Thyroid gland (tissue), 4 donors: ENCODE measurements around the gene PINK1. TPM values are rescaled to one million over a fixed set of nuclear protein-coding genes. Genes with fewer than 3 reads are reported as not detected.

Experiments
- DNase-seq, 2 donors: peaks; one replicate each; pipeline ENCODE4 v3.0.0-alpha.2; 2019
- H3K27ac ChIP-seq, 3 donors: fragments of 200-600 bp; sonication (generic); 1 replicate in 2 of 3; 2 replicates in 1 of 3; pipeline ENCODE4 v1.5.1; 2016 to 2019; ENCODE audit warnings: mild to moderate bottlenecking in 1 of 3, moderate library complexity in 1 of 3
- H3K27me3 ChIP-seq: fragments of 200-600 bp; sonication (generic); one replicate; pipeline ENCODE4 v1.5.1; 2019
- H3K36me3 ChIP-seq, 2 donors: fragments of 200-600 bp; sonication (generic); one replicate each; pipeline ENCODE4 v1.5.1; 2016 to 2019
- H3K4me1 ChIP-seq, 2 donors: fragments of 200-600 bp; sonication (generic); one replicate each; pipeline ENCODE4 v1.5.1; 2017 to 2019
- H3K4me3 ChIP-seq, 3 donors: fragments of 200-600 bp; sonication (generic); replicated peaks in 1 of 3; 1 replicate in 2 of 3; 2 replicates in 1 of 3; pipeline ENCODE4 v1.5.1; 2016; ENCODE audit warnings: mild to moderate bottlenecking in 1 of 3
- H3K9me3 ChIP-seq: fragments of 200-600 bp; sonication (generic); one replicate; pipeline ENCODE4 v1.5.1; 2017
- POLR2A ChIP-seq, 2 donors: fragments of 450-650 bp; IDR thresholded peaks; one replicate each; pipeline ENCODE4 v1.6.1; 2017; ENCODE audit warnings: antibody characterized with exemption in 2 of 2, mild to moderate bottlenecking in 2 of 2, moderate library complexity in 1 of 2
- WGBS, 2 donors: methylation state at CpG; one replicate each; pipeline ENCODE4 v1.1.5; 2017; 5-methylcytosine and 5-hydroxymethylcytosine counted together
- intact Hi-C: fragments of 100-400 bp; cut with DNase I; formaldehyde crosslinking; loops from one replicate; pipeline ENCODE4 v1.15.1; 2023
- total RNA-seq, 4 donors: library from RNA; depleted of rRNA; stranded (reverse); fragments of >200 nt; gene quantifications; one replicate each; pipeline ENCODE4 v1.2.3, GENCODE V29; 2016
- TF ChIP-seq, protein P1 (sequence below), 6 experiments: fragments of 200-600 bp in 3 of 6; fragments of 450-650 bp in 3 of 6; sonication (generic) in 3 of 6; IDR thresholded peaks; one replicate each; pipeline ENCODE4 v1.5.1; 2016 to 2019; ENCODE audit warnings: antibody characterized with exemption in 6 of 6, mild to moderate bottlenecking in 2 of 6, inconsistent platforms in 1 of 6, moderate library complexity in 1 of 6

PINK1 gene
- total RNA-seq, 4 donors from 2014 or later = 144 to 171 (median 151) TPM

DNA sequence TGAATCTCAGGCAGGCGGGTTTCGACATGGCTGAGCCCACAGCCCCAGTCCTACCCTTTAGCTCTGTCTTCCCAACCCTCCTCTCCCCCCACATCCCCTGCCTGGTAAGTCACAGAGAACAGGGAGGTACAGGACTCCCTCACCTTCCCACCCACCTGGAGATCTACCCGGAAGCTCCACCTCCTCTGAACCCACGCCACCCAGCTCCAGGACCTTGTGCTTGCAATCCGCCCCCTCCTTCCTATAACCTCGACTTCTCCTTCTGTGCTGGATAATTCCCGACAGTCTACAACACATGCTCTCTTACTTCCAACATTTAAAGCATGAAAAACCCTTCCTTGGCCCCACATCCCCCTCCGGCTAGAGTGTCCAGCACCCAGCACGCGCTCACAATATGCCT is 62.3 kb downstream of the PINK1 start:
- Histone ChIP-seq H3K9me3 (no peaks in the 10 kb centered on the region), H3K36me3 (no peaks in the 10 kb centered on the region), H3K4me1 (peaks cover 0 to 8% of the 10 kb centered on the region in 2 donors), H3K4me3 (no peak overlapping the region), H3K27ac (no peak overlapping the region), H3K27me3 (no peaks in the 10 kb centered on the region)
- 90% methylated on average over 10 of the region's 10 CpGs for WGBS, 2 donors
- DNase-seq = no peak
- TF ChIP-seq, protein P1, sequence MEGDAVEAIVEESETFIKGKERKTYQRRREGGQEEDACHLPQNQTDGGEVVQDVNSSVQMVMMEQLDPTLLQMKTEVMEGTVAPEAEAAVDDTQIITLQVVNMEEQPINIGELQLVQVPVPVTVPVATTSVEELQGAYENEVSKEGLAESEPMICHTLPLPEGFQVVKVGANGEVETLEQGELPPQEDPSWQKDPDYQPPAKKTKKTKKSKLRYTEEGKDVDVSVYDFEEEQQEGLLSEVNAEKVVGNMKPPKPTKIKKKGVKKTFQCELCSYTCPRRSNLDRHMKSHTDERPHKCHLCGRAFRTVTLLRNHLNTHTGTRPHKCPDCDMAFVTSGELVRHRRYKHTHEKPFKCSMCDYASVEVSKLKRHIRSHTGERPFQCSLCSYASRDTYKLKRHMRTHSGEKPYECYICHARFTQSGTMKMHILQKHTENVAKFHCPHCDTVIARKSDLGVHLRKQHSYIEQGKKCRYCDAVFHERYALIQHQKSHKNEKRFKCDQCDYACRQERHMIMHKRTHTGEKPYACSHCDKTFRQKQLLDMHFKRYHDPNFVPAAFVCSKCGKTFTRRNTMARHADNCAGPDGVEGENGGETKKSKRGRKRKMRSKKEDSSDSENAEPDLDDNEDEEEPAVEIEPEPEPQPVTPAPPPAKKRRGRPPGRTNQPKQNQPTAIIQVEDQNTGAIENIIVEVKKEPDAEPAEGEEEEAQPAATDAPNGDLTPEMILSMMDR (IDR thresholded peaks at IDR 0.05) = no peak
- no peak for TF ChIP-seq POLR2A (IDR thresholded peaks at IDR 0.05)
- intact Hi-C loops = loop anchor here (5.0 kb wide), 1 partner anchor 177 kb away; no protein-coding TSS in a partner anchor

DNA sequence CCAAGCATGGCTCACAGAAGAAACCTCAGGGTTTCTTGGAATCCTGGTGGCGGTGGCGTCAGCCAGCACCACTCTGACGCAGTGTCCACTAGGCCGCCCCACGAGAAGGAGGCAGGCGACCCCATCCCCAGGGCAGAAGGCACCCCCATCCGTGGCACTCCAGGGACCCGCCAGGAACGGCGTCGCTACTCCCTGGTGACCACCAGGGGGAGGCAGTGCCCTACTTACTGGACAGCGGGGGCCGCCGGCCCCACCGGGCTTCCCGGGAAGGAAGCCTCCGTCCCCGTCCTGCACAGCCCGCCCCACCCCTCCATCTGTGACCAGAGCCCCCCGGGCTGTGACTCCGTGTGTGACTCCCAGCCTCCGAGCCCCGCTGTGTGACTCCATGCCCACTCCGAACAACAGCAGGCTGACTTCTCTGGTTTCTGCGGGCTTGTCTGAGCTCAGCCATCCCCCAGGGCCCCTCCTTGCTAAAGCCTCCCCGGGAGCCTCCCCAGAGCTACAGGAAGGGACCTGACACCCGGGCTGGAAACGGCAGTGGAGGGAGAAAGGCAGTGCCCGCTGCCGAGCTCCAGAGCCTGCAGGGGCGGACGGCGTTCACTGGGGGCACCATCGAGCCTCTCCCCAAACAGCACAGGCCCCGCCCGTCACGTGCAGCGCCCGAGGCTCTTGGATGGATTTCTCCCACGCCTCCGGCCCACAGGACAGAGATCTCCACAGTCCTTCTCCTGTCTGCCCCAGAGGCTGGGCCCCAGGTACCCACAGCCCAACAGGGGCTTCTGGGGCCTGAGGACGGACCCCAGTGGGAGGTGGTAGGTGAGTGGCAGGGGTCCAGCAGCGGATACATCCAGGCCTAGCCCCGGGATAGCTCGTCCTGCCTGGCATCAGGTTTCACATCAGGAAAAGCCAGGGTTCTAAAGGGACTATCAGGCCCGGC is 63.4 kb downstream of the PINK1 start:
- 1 to 3% methylated on average over 19 to 23 of the region's 46 CpGs for WGBS, 2 donors
- no peaks in the 10 kb centered on the region for H3K36me3 ChIP-seq
- intact Hi-C loops = loop anchor here (2.0 to 5.0 kb wide), 2 partner anchors 176 to 498 kb away; no protein-coding TSS in a partner anchor
- peak overlapping the region; percentile 81 to 84 (median 82) for H3K27ac ChIP-seq
- no peaks in the 10 kb centered on the region for H3K27me3 ChIP-seq
- peaks cover 0 to 8% of the 10 kb centered on the region in 2 donors for H3K4me1 ChIP-seq
- DNase-seq = peak; percentile 89 to 90
- TF ChIP-seq, protein P1 (IDR thresholded peaks at IDR 0.05) = peak; percentile 75 to 96 (median 88)
- TF ChIP-seq POLR2A (IDR thresholded peaks at IDR 0.05) = no peak
- H3K4me3 ChIP-seq = peak overlapping the region in 2 of 3 donors; percentile 41 to 79
- H3K9me3 ChIP-seq = no peaks in the 10 kb centered on the region

DNA sequence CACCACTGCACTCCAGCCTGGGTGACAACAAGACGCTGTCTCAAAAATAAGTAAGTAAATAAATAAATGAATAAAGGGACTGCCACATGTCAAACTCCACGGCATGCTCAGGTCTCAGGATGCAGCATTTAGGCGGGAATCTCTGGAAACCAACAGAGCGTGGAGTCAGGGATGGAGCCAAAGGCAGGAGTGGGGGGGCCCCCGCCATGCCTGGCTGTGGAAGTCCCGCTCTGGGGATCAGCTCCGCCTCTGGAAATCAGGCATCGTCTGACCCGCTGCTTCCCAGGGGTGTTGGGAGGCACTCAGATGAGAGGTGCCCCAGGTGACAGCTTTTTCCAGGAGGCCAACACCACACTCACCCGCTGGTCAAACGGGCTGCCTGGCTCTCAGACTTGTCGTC is 64.3 kb downstream of the PINK1 start:
- H3K4me3 ChIP-seq = no peak overlapping the region
- H3K9me3 ChIP-seq = no peaks in the 10 kb centered on the region

GRCh38 chr1:20698195-20698910 is 65.1 kb downstream of the PINK1 start:
- TF ChIP-seq POLR2A (IDR thresholded peaks at IDR 0.05) = no peak
- TF ChIP-seq, protein P1 (IDR thresholded peaks at IDR 0.05) = no peak
- no peak for DNase-seq
- no peak overlapping the region for H3K4me3 ChIP-seq
- no peaks in the 10 kb centered on the region for H3K27me3 ChIP-seq
- 90 to 91% methylated on average over 18 of the region's 18 CpGs for WGBS, 2 donors
- no peaks in the 10 kb centered on the region for H3K9me3 ChIP-seq
- no peaks in the 10 kb centered on the region for H3K36me3 ChIP-seq
- intact Hi-C loops = loop anchor here (5.0 kb wide), 1 partner anchor 174 kb away; no protein-coding TSS in a partner anchor
- H3K27ac ChIP-seq = no peak overlapping the region
- peaks cover 0 to 8% of the 10 kb centered on the region in 2 donors for H3K4me1 ChIP-seq

More for the DNA sequence above, 64.3 kb downstream of the PINK1 start:
- DNase-seq = no peak
- 58 to 65% methylated on average over 11 to 12 of the region's 12 CpGs for WGBS, 2 donors
- intact Hi-C loops = loop anchor here (2.0 to 5.0 kb wide), 2 partner anchors 175 to 497 kb away; no protein-coding TSS in a partner anchor
- no peaks in the 10 kb centered on the region for H3K27me3 ChIP-seq
- no peak overlapping the region for H3K27ac ChIP-seq
- H3K36me3 ChIP-seq = no peaks in the 10 kb centered on the region
- H3K4me1 ChIP-seq = peaks cover 0 to 8% of the 10 kb centered on the region in 2 donors
- TF ChIP-seq, protein P1 (IDR thresholded peaks at IDR 0.05) = no peak
- no peak for TF ChIP-seq POLR2A (IDR thresholded peaks at IDR 0.05)
